GM12801 (cell line): ENCODE results near the gene RERG.

Experiments used
- CTCF ChIP-seq: IDR thresholded peaks from one replicate; pipeline ENCODE4 v1.5.1; 2011; ENCODE audit warnings: control low read depth; ENCODE audit not compliant: insufficient read length; ENCODE audit errors: extremely low read depth

The RERG gene

GRCh38 chr12:15183821-15184220, 37.4 kb downstream of the RERG start:
- TF ChIP-seq CTCF: no peak

DNA sequence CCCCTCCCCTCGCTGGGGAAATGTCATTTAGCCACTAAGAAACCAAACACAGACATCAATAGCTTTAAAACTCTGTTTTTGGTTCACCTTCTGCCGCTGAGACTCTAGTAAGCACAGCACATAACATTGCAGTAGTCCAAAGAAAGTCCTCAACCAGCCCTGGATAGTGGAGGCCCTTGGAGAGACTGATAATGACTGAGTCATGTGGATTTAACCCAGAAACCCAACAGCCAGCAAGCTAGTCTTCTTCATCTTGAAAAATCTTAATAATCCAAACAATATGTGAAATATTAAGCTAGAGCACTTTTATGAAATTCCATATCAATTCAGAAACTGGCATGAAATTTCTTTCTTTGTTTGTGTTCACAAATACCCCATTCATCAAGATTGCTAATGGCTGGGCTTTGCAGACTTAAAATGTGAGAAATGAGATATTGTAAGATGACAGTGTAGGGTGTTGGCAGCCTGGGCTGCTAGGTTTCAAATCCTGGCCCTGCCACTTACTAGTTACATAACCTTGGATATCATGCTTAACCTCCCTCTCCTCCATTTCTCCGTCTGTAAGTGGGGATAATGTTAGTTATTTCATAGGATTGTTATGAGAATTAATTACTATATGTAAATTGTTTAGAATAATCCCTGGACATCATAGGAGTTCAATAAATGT, 40.1 kb downstream of the RERG start:
- no peak for TF ChIP-seq CTCF

- no peak for TF ChIP-seq CTCF
These were observed 40.9 kb downstream of the RERG start for GRCh38 chr12:15180325-15180724.

- no peak for TF ChIP-seq CTCF
These were observed 41.5 kb downstream of the RERG start for GRCh38 chr12:15179672-15180071.

DNA sequence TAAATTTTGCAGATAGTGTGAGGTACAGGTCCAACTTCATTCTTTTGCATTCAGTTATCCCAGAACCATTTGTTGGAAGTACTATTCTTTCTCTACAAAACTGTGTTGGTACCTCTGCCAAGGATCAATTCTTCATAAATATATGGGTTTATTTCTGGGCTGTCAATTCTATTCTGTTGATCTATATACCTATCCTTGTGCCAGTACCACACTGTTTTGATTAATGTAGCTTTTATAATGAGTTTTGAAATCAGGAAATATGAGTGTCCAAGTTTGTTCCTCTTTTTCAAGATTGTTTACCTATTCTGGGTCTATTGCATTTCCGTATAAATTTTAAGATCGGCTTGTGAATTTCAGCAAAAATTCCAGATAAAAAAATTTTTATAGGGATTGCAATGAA, 48.1 kb downstream of the RERG start:
- no peak for TF ChIP-seq CTCF

GRCh38 chr12:15172060-15172822, 49.0 kb downstream of the RERG start:
- no peak for TF ChIP-seq CTCF

- no peak for TF ChIP-seq CTCF
These were observed 50.1 kb downstream of the RERG start for GRCh38 chr12:15171012-15171655.
